GM13976 (cell line): ENCODE data around the gene GRK5.
"Not testable (repeated sequence)": the region's sequence is repeated elsewhere in the genome, so short reads cannot be mapped to it uniquely, and the experiment has no call there.

Experiments
- DNase-seq: peaks from one replicate; pipeline ENCODE4 v3.0.0; 2012; ENCODE audit warnings: low spot score
- in situ Hi-C: fragments of 300-500 bp; cut with MboI; formaldehyde crosslinking; loops from one replicate; pipeline ENCODE4 v1.12.0; 2022; ENCODE audit warnings: low sequenced_read_pairs, mixed read lengths, inconsistent platforms; ENCODE audit not compliant: unreplicated experiment
- TF ChIP-seq, protein P1 (sequence below): IDR thresholded peaks from 2 replicates; pipeline ENCODE4 v1.5.1; 2012; ENCODE audit warnings: borderline replicate concordance, mild to moderate bottlenecking; ENCODE audit not compliant: insufficient read depth; ENCODE audit errors: extremely low read depth, missing control alignments, control extremely low read depth

Gene GRK5

DNA sequence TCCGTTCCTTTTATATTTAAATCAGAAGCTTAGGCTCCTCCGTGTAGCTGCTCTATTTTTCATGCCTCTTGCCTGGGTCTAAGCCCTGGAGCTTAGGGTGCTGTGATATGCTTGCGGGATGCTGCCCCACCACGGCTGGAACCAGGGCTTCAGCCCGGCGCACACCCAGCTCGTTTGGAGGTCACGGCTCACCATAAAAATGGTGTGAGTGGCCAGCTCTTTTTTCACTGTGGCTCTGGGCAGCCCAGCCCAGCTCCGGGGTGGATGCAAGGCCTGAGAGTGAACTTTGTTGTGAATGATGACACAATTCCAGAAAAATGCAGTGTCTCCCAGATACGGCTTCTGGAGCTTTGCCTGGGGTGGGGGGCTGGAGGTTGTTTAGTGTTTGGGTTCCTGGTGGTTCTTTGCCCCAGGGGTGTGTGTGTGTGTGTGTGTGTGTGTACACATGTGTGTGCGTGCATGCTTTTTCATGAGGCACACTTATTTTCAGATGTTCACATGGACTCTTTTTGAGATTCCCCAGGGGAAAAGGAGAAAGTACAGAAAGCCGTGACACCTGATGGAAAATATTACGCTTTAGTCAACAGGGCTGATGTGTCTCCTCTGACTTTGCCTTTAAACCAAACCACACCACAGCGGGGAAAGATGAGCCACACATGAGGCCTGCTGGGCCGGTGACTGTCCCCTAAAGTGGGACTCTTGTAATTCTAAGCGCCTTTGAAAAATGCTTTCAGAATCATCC lies 46.2 kb downstream of the GRK5 start:
- TF ChIP-seq, protein P1, sequence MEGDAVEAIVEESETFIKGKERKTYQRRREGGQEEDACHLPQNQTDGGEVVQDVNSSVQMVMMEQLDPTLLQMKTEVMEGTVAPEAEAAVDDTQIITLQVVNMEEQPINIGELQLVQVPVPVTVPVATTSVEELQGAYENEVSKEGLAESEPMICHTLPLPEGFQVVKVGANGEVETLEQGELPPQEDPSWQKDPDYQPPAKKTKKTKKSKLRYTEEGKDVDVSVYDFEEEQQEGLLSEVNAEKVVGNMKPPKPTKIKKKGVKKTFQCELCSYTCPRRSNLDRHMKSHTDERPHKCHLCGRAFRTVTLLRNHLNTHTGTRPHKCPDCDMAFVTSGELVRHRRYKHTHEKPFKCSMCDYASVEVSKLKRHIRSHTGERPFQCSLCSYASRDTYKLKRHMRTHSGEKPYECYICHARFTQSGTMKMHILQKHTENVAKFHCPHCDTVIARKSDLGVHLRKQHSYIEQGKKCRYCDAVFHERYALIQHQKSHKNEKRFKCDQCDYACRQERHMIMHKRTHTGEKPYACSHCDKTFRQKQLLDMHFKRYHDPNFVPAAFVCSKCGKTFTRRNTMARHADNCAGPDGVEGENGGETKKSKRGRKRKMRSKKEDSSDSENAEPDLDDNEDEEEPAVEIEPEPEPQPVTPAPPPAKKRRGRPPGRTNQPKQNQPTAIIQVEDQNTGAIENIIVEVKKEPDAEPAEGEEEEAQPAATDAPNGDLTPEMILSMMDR = no peak
- in situ Hi-C loops = no loop called here
- peak; percentile 54 for DNase-seq

DNA sequence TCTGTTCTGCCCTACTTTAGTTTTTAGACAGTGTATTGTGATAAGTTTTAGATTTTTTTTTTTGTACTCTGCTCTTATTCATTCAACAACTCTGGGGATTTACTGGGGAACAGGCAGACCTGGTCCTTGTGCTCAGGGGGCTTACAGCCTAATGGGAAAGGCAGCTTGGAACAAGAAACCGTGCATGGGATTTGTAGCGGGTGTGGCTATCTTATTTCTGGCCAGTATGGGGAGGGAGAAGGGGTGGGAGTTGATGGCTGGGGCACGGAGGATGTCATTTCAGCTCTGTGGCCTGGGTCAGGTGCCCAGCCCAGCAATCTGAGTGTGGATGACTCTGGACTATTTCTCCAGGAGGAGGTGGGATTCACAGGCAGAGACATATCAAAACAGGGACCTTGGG lies 47.0 kb downstream of the GRK5 start:
- TF ChIP-seq, protein P1 = no peak
- in situ Hi-C loops = no loop called here
- DNase-seq = no peak

DNA sequence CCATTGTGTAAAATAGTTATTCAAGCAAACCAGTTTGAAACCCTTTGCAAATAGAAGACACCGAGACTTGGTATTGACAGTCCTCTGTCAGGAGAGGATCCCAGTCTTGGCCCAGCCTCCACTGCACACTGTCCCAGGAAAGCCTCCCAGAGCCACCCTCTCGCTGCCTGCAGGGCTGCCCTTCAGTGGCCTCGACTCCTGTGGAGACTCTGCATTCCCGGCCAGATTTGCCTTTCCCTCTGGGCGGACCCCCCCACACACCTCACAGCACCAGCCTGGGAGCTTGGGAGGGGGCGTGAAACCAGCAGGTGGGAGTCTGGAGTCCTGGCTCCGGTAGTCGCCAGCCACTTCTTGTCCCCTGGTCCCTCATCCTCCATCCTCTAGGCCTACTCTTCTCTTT lies 48.7 kb downstream of the GRK5 start:
- TF ChIP-seq, protein P1 = no peak
- in situ Hi-C loops = no loop called here
- DNase-seq = no peak

DNA sequence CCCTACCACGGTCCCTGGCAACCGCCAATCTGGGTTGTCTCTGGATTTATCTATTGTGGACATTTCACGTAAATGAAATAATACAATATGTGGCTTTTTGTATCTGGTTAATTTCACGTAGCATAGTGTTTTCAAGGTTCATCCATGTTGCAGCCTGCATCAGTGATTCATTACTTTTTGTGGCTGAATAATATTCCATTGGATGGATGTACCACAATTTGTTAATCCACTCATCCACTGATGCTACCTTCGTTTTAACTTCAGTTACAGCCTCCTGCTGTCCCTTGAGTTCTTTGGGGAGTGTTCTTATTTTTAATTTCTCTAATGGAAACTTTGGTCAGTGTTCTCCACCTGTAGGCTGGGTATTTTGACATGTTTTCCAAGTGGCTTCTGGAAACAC lies 49.5 kb downstream of the GRK5 start:
- no peak for DNase-seq
- in situ Hi-C loops = no loop called here
- TF ChIP-seq, protein P1 = no peak

DNA sequence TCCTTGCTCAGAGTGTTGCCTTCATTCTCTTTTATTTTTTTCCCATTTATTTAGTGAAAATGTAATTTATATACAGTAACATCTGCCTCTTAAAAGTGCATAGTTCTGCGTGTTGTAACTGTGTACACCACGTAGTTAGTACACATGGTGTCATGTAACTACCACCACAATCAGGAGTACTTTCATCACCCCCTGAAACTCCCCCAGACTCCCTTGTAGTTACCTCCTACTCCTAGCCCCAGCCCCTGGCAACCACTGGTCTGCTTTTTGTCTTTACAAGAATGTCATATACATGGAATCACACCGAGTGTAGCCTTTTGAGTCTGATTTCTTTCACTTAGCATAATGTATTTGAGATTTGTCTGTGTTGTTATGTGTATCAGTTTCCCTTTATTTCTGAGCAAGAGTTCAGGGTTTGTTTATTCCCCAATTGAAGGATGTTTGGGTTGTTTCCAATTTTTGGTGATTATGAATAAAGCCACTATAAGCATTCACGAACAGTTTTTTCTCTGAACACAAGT lies 50.6 kb downstream of the GRK5 start:
- TF ChIP-seq, protein P1 = no peak
- DNase-seq = no peak
- in situ Hi-C loops = no loop called here

DNA sequence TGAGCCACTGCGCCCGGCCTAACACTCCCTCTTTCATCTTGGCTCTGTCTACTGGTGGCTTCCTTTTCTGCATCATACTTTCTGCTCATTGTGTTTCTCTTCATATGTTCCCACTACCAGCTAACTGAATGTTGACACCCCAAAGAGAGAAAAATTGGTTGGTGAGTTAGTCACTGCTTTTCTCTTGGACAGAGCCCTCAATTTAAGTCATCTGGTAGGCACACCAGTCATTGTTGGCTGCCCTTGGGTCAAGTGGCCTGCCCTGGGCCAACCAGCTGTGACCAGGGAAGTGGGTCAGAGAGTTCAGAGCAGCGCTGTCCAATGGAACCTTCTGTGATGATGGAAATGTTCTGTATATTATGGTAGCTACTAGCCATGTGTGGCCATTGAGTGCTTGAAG lies 52.0 kb downstream of the GRK5 start:
- in situ Hi-C loops = no loop called here
- DNase-seq = no peak
- TF ChIP-seq, protein P1 = no peak

DNA sequence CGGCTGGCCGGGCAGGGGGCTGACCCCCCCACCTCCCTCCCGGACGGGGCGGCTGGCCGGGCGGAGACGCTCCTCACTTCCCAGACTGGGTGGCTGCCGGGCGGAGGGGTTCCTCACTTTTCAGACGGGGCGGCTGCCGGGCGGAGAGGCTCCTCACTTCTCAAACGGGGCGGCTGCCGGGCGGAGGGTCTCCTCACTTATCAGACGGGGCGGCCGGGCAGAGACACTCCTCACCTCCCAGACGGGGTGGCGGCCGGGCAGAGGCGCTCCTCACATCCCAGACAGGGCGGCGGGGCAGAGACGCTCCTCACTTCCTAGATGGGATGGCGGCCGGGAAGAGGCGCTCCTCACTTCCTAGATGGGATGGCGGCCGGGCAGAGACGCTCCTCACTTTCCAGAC lies 53.6 kb downstream of the GRK5 start:
- in situ Hi-C loops, DNase-seq: not testable (repeated sequence)
